T-helper 1 cell treated with Interleukin-12 subunit alpha and Interleukin-12 subunit beta and Interleukin-4 antibody, amounts not matched to agents 30 ng/mL and 1 ng/mL, for 36 hours (primary cell): ENCODE results near the gene B4GALT6. TPM values are rescaled to one million over a fixed set of nuclear protein-coding genes. Genes with fewer than 3 reads are reported as not detected.

Experiments used
- intact Hi-C: fragments of 100-400 bp; cut with micrococcal nuclease; formaldehyde crosslinking; loops from one replicate; pipeline ENCODE4 v1.15.1; 2024
- total RNA-seq: library from RNA; stranded (reverse); gene quantifications from 2 replicates; pipeline ENCODE4 v1.2.3, GENCODE V29; 2022

B4GALT6 gene
- total RNA-seq, 1 donor from 2014 or later: 2.0 TPM

- intact Hi-C loops: loop anchor here (5.0 kb wide), 1 partner anchor 37 kb away; no protein-coding TSS in a partner anchor
Observed at GRCh38 chr18:31694297-31694696, 9.9 kb upstream of the B4GALT6 start.

GRCh38 chr18:31688606-31689005 is 4.2 kb upstream of the B4GALT6 start:
- intact Hi-C loops: loop anchor here (5.0 kb wide), 2 partner anchors 254 to 404 kb away; partner anchors contain the start of genes RNF138 and TRAPPC8

- intact Hi-C loops: loop anchor here (5.0 kb wide), 2 partner anchors 255 to 405 kb away; partner anchors contain the start of genes RNF138 and TRAPPC8
Observed at GRCh38 chr18:31686986-31687928, 2.9 kb upstream of the B4GALT6 start.

- intact Hi-C loops: loop anchor here (5.0 kb wide), 2 partner anchors 256 to 406 kb away; partner anchors contain the start of genes RNF138 and TRAPPC8
Observed at GRCh38 chr18:31686572-31686971, 2.2 kb upstream of the B4GALT6 start.

- intact Hi-C loops: loop anchor here (1.0 to 5.0 kb wide), 4 partner anchors 37 to 407 kb away; partner anchors contain the start of genes RNF125, RNF138 and TRAPPC8
Observed at GRCh38 chr18:31685097-31686082, 1.0 kb upstream of the B4GALT6 start.

- intact Hi-C loops: loop anchor here (2.0 kb wide), 1 partner anchor 39 kb away; no protein-coding TSS in a partner anchor
Observed at GRCh38 chr18:31683968-31684278, 458 bp downstream of the B4GALT6 start.

- intact Hi-C loops: no loop called here
Observed at GRCh38 chr18:31683106-31683505, 1.3 kb downstream of the B4GALT6 start.

GRCh38 chr18:31680831-31681568 is 3.4 kb downstream of the B4GALT6 start:
- intact Hi-C loops: loop anchor here (2.0 kb wide), 1 partner anchor 22 kb away; no protein-coding TSS in a partner anchor

- intact Hi-C loops: loop anchor here (2.0 kb wide), 1 partner anchor 22 kb away; no protein-coding TSS in a partner anchor
Observed at GRCh38 chr18:31680433-31680811, 4.0 kb downstream of the B4GALT6 start.

- intact Hi-C loops: loop anchor here (2.0 kb wide), 1 partner anchor 21 kb away; no protein-coding TSS in a partner anchor
Observed at GRCh38 chr18:31679791-31680432, 4.5 kb downstream of the B4GALT6 start.

GRCh38 chr18:31679133-31679742 is 5.1 kb downstream of the B4GALT6 start:
- intact Hi-C loops: no loop called here

- intact Hi-C loops: no loop called here
Observed at GRCh38 chr18:31678425-31678824, 6.0 kb downstream of the B4GALT6 start.

- intact Hi-C loops: no loop called here
Observed at GRCh38 chr18:31677592-31677991, 6.8 kb downstream of the B4GALT6 start.

GRCh38 chr18:31675404-31675803 is 9.0 kb downstream of the B4GALT6 start:
- intact Hi-C loops: no loop called here

GRCh38 chr18:31672628-31673135 is 11.7 kb downstream of the B4GALT6 start:
- intact Hi-C loops: no loop called here

- intact Hi-C loops: no loop called here
Observed at GRCh38 chr18:31671951-31672350, 12.4 kb downstream of the B4GALT6 start.

GRCh38 chr18:31669541-31669940 is 14.8 kb downstream of the B4GALT6 start:
- intact Hi-C loops: no loop called here

GRCh38 chr18:31667185-31667584 is 17.2 kb downstream of the B4GALT6 start:
- intact Hi-C loops: no loop called here

GRCh38 chr18:31666055-31666454 is 18.3 kb downstream of the B4GALT6 start:
- intact Hi-C loops: no loop called here
